CD1c-positive myeloid dendritic cell (primary cell): ENCODE measurements around the gene JMJD1C.
"Not testable (repeated sequence)": the region's sequence is repeated elsewhere in the genome, so short reads cannot be mapped to it uniquely, and the experiment has no call there.

Experiments used
- DNase-seq: peaks from one replicate; pipeline ENCODE4 v3.0.0-alpha.2; 2016; ENCODE audit errors: extremely low spot score

Gene JMJD1C

DNA sequence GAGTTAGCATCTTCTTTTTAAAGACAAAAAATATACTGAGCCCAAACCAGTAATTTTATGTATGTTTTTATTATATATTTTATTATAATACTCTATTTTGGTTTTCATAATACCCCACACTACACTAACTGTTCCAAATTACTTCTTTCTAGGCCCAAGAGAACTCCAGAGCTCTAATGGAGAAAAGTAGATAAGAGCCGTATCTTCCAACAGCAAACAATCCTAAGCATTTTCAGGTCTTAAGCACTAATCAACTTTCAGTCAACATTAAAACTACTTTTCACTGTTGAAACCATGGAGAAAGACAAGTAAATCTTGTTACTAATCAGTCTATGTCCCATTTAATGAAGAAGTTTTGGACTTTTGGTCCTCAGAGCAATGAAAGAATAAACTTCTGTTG is 55.1 kb downstream of the JMJD1C start:
- DNase-seq, result no peak

- DNase-seq, result no peak
Measured at GRCh38 chr10:63409465-63410027, 56.2 kb downstream of the JMJD1C start.

DNA sequence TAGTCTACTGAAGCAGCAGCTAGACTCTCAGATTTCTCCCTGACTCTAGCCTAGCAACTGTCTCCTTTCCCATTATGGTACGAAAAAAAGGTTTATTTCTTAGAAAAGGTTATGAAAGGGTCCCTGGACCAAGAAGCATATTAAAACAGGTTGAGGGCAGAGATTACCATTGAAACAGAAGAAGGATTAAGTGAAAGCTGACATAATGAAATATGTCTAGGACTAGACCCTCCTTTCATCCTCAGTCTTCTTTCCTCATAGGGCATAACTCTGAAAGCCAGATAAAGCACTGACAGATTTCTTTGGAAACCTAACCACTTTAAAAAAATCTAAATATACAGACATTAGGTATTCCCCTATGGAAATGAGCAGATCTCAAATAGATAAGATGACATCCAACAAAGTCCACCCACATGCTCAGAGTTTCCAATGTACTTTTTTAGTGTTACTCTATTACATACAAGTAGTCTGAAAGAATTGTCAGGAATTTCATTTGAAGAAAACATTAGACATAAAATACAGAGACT is 58.6 kb downstream of the JMJD1C start:
- DNase-seq, result no peak

- DNase-seq, result no peak
Measured at GRCh38 chr10:63396133-63396761, 69.5 kb downstream of the JMJD1C start.

GRCh38 chr10:63393050-63393449 is 72.7 kb downstream of the JMJD1C start:
- DNase-seq, result no peak

GRCh38 chr10:63392224-63392623 is 73.6 kb downstream of the JMJD1C start:
- no peak for DNase-seq

GRCh38 chr10:63391812-63392211 is 74.0 kb downstream of the JMJD1C start:
- DNase-seq, result no peak

DNA sequence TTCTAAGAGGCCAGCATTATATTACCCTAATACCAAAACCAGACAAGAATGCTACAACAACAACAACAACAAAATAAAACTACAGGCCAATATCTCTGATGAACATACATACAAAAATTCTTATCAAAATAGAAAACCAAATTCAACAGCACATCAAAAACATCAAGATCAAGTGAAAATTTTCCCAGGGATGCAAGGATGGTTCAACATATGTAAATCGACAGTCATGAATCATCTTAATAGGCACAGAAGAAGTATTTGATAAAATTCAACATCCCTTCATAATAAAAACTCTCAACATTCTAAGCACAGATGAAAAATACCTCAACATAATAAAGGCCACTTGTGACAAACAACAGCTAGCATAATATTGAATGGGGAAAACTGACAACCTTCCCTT is 75.3 kb downstream of the JMJD1C start:
- DNase-seq, result no peak

DNA sequence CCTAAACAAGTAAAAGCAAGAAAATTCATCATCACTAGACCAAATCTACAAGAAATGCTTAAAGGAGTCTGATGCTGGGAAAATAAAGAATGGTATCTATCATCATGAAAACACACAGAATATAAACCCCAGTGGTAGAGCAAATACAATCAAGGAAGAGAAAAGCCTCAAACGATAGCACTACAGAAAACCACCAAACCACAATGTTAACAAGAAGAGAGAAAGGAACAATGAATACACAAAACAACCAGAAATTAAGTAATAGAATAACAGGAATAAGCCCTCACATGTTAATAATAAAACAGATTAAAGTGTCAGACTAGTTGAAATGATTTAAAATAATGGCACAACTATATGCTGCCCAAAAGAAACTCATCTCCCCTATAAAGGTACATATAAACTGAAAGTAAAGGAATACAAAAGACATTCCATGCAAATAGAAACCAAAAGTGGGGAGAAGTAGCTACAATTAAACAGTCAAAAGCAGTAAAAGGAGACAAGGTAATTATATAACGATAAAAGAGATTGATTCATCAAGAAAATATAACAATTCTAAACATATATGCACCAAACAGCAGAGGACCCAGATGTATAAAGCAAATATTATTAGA is 77.3 kb downstream of the JMJD1C start:
- no peak for DNase-seq

GRCh38 chr10:63385254-63385653 is 80.5 kb downstream of the JMJD1C start:
- DNase-seq, result no peak

DNA sequence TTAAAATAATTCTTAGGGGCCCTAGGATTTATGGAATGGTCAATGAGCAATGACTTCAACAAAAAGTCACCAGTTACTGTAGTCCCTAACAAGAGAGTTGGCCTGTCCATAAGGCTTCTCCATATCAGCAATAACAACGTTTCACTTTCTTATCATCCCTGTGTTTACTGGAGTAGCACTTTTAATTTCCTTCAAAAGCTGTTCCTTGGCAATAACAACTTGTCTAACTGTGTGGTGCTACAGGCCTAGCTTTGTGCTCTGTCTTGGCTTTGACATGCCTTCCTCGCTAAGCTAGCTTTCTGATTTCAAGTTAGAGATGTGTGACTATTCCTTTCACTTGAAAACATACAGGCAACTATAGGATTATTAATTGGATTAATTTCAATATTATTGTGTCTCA is 81.1 kb downstream of the JMJD1C start:
- no peak for DNase-seq

GRCh38 chr10:63384001-63384400 is 81.8 kb downstream of the JMJD1C start:
- DNase-seq, result no peak

DNA sequence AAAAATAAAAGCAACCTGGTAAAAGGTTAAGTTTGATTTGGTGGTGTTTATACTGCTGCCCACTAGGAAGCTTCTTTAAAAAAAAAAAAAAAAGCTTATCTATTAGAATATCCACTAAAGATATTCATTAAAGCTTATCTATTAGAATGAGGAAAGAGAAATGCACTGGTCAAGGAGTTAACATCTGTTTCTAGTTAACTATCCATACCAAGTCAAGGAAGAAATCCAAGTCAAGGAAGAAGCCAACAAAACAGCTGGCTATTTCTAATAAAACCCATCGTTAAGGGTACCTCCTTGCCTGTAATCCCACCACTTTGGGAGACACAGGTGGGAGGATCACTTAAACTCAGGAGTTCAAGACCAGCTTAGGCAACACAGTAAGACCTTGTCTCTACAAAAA is 82.6 kb downstream of the JMJD1C start:
- DNase-seq, result no peak

DNA sequence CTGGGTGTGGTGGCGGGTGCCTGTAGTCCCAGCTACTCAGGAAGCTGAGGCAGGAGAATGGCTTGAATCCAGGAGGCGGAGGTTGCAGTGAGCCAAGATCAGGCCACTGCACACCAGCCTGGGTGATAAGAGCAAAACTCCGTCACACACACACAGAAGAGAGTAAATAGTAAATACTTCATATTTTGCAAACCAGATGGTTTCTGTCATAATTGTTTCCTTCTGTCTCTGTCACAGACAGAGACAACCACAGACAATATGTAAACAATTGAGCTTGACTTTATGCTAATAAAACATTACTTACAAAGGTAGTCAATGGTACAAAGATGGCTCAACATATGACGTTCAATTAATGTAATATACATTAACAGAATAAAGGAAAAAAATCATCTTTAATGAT is 83.7 kb downstream of the JMJD1C start:
- no peak for DNase-seq

DNA sequence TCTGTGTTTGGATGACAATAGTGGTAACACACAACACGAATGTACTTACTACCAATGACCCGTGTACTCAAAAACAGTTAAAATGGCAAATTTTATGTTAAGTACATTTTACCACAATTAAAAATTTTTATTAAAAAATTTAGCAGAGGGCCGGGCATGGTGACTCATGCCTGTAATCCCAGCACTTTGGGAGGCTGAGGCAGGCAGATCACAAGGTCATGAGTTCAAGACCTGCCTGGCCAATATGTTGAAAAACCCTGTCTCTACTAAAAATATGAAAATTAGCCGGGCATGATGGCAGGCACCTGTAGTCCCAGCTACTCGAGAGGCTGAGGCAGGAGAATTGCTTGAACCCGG is 88.5 kb downstream of the JMJD1C start:
- DNase-seq, result not testable (repeated sequence)

GRCh38 chr10:63376560-63377304 is 89.0 kb downstream of the JMJD1C start:
- DNase-seq, result peak; percentile 49

- DNase-seq, result no peak
Measured at GRCh38 chr10:63375859-63376258, 89.9 kb downstream of the JMJD1C start.

DNA sequence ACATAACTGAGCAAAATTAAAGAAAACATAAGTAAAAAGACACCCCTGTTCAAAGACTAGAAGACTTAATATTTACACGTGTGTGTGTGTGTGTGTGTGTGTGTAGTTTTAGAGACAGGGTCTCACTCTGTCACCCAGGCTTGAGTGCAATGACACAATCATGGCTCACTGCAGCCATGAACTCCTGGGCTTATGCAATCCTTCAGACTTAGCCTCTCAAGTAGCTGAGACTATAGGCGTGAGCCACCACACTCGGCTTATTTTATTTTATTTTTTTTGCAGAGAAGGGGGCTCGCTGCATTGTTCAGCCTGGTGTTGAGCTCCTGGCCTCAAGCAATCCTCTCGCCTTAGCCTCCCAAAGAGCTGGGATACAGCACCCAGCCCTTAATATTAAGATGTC is 90.3 kb downstream of the JMJD1C start:
- no peak for DNase-seq

GRCh38 chr10:63374991-63375390 is 90.8 kb downstream of the JMJD1C start:
- no peak for DNase-seq

GRCh38 chr10:63373176-63373575 is 92.6 kb downstream of the JMJD1C start:
- peak; percentile 12 for DNase-seq

DNA sequence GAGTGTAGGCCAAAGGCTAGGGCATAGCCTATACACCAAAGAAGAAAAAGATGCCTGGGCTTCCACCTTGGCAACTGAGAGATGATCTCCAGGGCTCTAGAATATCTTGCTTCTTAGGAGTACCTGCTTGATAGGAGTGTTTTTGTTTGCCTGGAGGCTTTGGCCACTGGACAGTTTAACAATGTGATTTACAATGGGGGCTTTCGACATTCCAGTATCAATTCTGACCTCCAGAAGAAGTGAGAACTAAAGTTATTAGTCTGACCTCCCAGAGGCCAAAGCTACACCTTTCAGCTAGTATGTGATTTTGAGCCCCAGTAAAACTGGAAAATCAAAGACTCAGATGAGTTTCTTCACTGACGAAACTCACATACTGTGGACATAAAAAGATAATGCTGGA is 96.1 kb downstream of the JMJD1C start:
- no peak for DNase-seq

DNA sequence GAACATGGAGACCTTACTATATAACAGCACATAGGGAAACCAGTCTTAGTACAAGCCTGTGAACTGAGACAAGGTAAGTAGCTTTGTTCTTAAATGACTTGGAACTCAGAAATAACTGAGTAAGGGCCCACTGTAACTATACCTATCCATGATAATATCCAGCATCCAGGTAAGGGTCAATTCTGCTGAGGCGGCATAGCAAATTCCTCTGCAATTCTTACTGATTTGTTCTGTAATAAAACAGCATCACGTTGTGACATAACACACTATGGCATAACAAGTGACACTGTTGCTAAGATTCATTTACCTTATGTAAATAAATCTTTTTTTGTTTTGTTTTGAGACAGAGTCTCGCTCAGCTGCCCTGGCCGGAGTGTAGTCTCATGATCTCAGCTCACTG is 97.4 kb downstream of the JMJD1C start:
- DNase-seq, result no peak

- no peak for DNase-seq
Measured at GRCh38 chr10:63366933-63367332, 98.8 kb downstream of the JMJD1C start.
